ENCODE results near the gene GRM7.

DNA sequence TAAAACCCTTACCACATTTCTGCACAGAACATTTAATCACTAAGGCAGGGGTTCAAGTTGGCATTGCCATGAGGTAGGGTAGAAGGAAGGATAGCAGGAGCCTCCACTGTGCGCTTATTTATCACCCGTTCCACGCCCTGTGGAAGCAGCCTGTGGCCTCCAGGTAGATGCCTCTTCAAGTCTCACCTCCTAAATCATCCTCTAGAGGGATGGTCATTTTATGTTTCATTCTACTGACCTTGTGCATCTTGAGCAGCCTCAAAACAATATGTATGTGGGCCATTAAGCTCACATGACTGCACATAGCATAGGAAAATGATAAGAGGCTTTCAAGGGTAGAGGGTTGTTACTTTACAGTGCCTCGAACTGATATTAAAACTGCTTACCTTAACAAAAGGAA lies 546.2 kb downstream of the GRM7 start:
- TF ChIP-seq, protein P1, sequence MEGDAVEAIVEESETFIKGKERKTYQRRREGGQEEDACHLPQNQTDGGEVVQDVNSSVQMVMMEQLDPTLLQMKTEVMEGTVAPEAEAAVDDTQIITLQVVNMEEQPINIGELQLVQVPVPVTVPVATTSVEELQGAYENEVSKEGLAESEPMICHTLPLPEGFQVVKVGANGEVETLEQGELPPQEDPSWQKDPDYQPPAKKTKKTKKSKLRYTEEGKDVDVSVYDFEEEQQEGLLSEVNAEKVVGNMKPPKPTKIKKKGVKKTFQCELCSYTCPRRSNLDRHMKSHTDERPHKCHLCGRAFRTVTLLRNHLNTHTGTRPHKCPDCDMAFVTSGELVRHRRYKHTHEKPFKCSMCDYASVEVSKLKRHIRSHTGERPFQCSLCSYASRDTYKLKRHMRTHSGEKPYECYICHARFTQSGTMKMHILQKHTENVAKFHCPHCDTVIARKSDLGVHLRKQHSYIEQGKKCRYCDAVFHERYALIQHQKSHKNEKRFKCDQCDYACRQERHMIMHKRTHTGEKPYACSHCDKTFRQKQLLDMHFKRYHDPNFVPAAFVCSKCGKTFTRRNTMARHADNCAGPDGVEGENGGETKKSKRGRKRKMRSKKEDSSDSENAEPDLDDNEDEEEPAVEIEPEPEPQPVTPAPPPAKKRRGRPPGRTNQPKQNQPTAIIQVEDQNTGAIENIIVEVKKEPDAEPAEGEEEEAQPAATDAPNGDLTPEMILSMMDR (IDR thresholded peaks at IDR 0.05; ENCODE audit: insufficient read depth, low read length), result no peak
- no peak for TF ChIP-seq SPI1 (IDR thresholded peaks at IDR 0.05; ENCODE audit: borderline replicate concordance, low read depth)

Measured in HL-60 (cell line).